GM12878 (cell line): ENCODE measurements around the gene COL18A1. TPM values are rescaled to one million over a fixed set of nuclear protein-coding genes. Genes with fewer than 3 reads are reported as not detected.

Source experiments
- ATAC-seq: fragments of 200-7000 bp; cut with Tn5 transposase; 3 replicates; pipeline ENCODE4 v1.9.1; 2020; ENCODE audit warnings: mild to moderate bottlenecking, moderate library complexity
- BruUV-seq: library from RNA; stranded (reverse); fragments of 400-500 nt; replicated peaks from 2 replicates; lab custom pipeline; 2021; lab: Mats Ljungman, UMichigan
- CTCF ChIA-PET: fragments of 300-600 bp; sonication (Branson Sonifier 250); formaldehyde crosslinking; extraction: SDS; loops from one replicate; lab custom pipeline; 2021; ENCODE audit warnings: inconsistent platforms; lab: Yijun Ruan, JAX
- POLR2A ChIA-PET: fragments of 350-600 bp; formaldehyde crosslinking; extraction: SDS; loops from one replicate; lab custom pipeline; 2021; ENCODE audit warnings: inconsistent platforms; lab: Charles Lee
- RAD21 ChIA-PET: fragments of 300-600 bp; sonication (Branson Sonifier 250); formaldehyde crosslinking; loops from one replicate; lab custom pipeline; 2023; ENCODE audit warnings: antibody characterized with exemption; ENCODE audit not compliant: unreplicated experiment; lab: Charles Lee
- SMC1A ChIA-PET: fragments of 300-600 bp; sonication (Branson Sonifier 250); formaldehyde crosslinking; loops from one replicate; lab custom pipeline; 2023; ENCODE audit not compliant: unreplicated experiment, uncharacterized antibody; lab: Charles Lee
- DNase-seq: peaks from one replicate; pipeline ENCODE4 v3.0.0-alpha.2; 2011; ENCODE audit warnings: low read depth, low spot score
- FAIRE-seq: peaks from 3 replicates; lab custom pipeline; 2011; peaks lifted over from hg19 to GRCh38; lab: Jason Lieb, UNC
- H2AFZ ChIP-seq: 2 replicates; pipeline ENCODE4 v1.6.0; 2011; ENCODE audit warnings: low read depth, low read length, control low read depth; ENCODE audit not compliant: control insufficient read depth
- H3K27ac ChIP-seq: 2 replicates; pipeline ENCODE4 v1.5.1; 2011; ENCODE audit warnings: control low read depth; ENCODE audit not compliant: control insufficient read depth, insufficient read depth
- H3K27me3 ChIP-seq, 2 experiments: replicated peaks in 1 of 2; 2 replicates each; pipeline versions ENCODE4 v1.6.0 to v1.6.1; 2011; ENCODE audit warnings: low read length in 1 of 2; ENCODE audit not compliant: control insufficient read depth in 2 of 2, insufficient read depth in 2 of 2
- H3K36me3 ChIP-seq, 2 experiments: 2 replicates each; pipeline ENCODE4 v1.5.1; 2011; ENCODE audit warnings: low read length in 1 of 2; ENCODE audit not compliant: control insufficient read depth in 2 of 2, insufficient read depth in 2 of 2
- H3K4me1 ChIP-seq: 2 replicates; pipeline ENCODE4 v1.6.1; 2011; ENCODE audit warnings: mild to moderate bottlenecking, low read length, moderate library complexity, mixed read lengths; ENCODE audit not compliant: control insufficient read depth, insufficient read depth
- H3K4me2 ChIP-seq: 2 replicates; pipeline ENCODE4 v1.6.0; 2011; ENCODE audit warnings: control low read depth; ENCODE audit not compliant: control insufficient read depth, insufficient read depth
- H3K4me3 ChIP-seq: fragments of 200-600 bp; sonication (generic); 2 replicates; pipeline ENCODE4 v1.5.1; 2016
- H3K79me2 ChIP-seq: 2 replicates; pipeline ENCODE4 v1.6.0; 2011; ENCODE audit warnings: low read length; ENCODE audit not compliant: control insufficient read depth, insufficient read depth
- H3K9ac ChIP-seq: 2 replicates; pipeline ENCODE4 v1.8.0; 2011; ENCODE audit warnings: low read length, control low read depth, mixed read lengths; ENCODE audit not compliant: control insufficient read depth, insufficient read depth
- H3K9me3 ChIP-seq: replicated peaks from 3 replicates; pipeline ENCODE4 v1.5.1; 2011; ENCODE audit warnings: mild to moderate bottlenecking, low read length; ENCODE audit not compliant: control insufficient read depth, insufficient read depth
- H4K20me1 ChIP-seq: 2 replicates; pipeline ENCODE4 v1.6.0; 2011; ENCODE audit not compliant: control insufficient read depth, insufficient read depth
- BCL11A ChIP-seq: IDR thresholded peaks from 2 replicates; pipeline ENCODE4 v1.6.1; 2011; ENCODE audit warnings: low read depth, low read length
- CUX1 ChIP-seq: IDR thresholded peaks from 2 replicates; pipeline ENCODE4 v1.6.1; 2012; ENCODE audit warnings: improper control_type of control experiment, low read depth, low read length; ENCODE audit not compliant: insufficient replicate concordance
- EED ChIP-seq: sonication (generic); IDR thresholded peaks from 2 replicates; pipeline ENCODE4 v1.6.1; 2016; ENCODE audit warnings: antibody characterized with exemption, low read depth
- MEF2B ChIP-seq: fragments of 450-650 bp; IDR thresholded peaks from 2 replicates; pipeline ENCODE4 v1.6.1; 2018; ENCODE audit warnings: mild to moderate bottlenecking, moderate library complexity; ENCODE audit not compliant: partially characterized antibody, poor library complexity, severe bottlenecking
- MTA2 ChIP-seq: fragments of 450-650 bp; IDR thresholded peaks from 2 replicates; pipeline ENCODE4 v1.6.1; 2016; ENCODE audit warnings: low read depth, mild to moderate bottlenecking, moderate library complexity
- PKNOX1 ChIP-seq: fragments of 450-650 bp; IDR thresholded peaks from 2 replicates; pipeline ENCODE4 v1.6.1; 2016; ENCODE audit warnings: mild to moderate bottlenecking
- SIX5 ChIP-seq: IDR thresholded peaks from 2 replicates; pipeline ENCODE4 v1.6.1; 2011; ENCODE audit warnings: mild to moderate bottlenecking, low read depth, low read length, moderate library complexity; ENCODE audit not compliant: severe bottlenecking
- ZBTB33 ChIP-seq: fragments of 450-650 bp; IDR thresholded peaks from 2 replicates; pipeline ENCODE4 v1.6.1; 2017; ENCODE audit warnings: mild to moderate bottlenecking
- ZBTB40 ChIP-seq: fragments of 450-650 bp; IDR thresholded peaks from 2 replicates; pipeline ENCODE4 v1.6.1; 2016; ENCODE audit warnings: mild to moderate bottlenecking, moderate library complexity, borderline replicate concordance
- WGBS: methylation state at CpG from one replicate; pipeline ENCODE4 v1.1.6; 2016; ENCODE audit warnings: low lambda C conversion rate; ENCODE audit not compliant: insufficient replicate concordance, insufficient coverage; ENCODE audit errors: missing lambda C conversion rate; 5-methylcytosine and 5-hydroxymethylcytosine counted together
- in situ Hi-C: fragments of 300-500 bp; cut with MboI; formaldehyde crosslinking; loops from 9 replicates; pipeline ENCODE4 v1.14.3; 2018; ENCODE audit warnings: mixed read lengths
- intact Hi-C: fragments of 100-400 bp; cut with micrococcal nuclease; formaldehyde crosslinking; loops from one replicate; pipeline ENCODE4 v1.14.2; 2022; ENCODE audit not compliant: unreplicated experiment
- polyA plus RNA-seq, 11 experiments: library from polyadenylated mRNA; depleted of rRNA in 4 of 11; unstranded in 6 of 11; stranded (reverse) in 5 of 11; fragments of >200 nt; fragmentation: Nextera tagmentation in 4 of 11; fragmentation: Illumina TruSeq in 1 of 11; extraction: Ambion mirVana in 4 of 11; extraction: Trizol in 1 of 11; gene quantifications; 1 replicate in 1 of 11; 2 replicates in 10 of 11; pipeline versions ENCODE4 v1.2.1 to v1.2.3, GENCODE V29; 2011 to 2016; ENCODE audit warnings: inconsistent platforms in 2 of 11, missing spikeins in 2 of 11, low read depth in 1 of 11
- total RNA-seq, 4 experiments: library from RNA; depleted of rRNA in 3 of 4; stranded (reverse); fragments of >200 nt in 3 of 4; fragmentation: Illumina TruSeq in 1 of 4; extraction: Trizol in 1 of 4; gene quantifications; 2 replicates each; pipeline versions ENCODE4 v1.2.1 to v1.2.3, GENCODE V29; 2013 to 2021

Gene COL18A1
- total and polyA plus RNA-seq, 10 of the 15 experiments (the other 5 are each of a cell fraction or from before 2014, with no cell fraction given), result under 0.01 to 0.49 (median 0.09) TPM; not detected in 3

GRCh38 chr21:45385549-45386050, 19.4 kb upstream of the COL18A1 start (continued):
- TF ChIP-seq ZBTB40, result no peak
- no peak for TF ChIP-seq SIX5

- no peaks in the 10 kb centered on the region for H4K20me1 ChIP-seq
- H3K9ac ChIP-seq, result no peak overlapping the region
- H3K27ac ChIP-seq, result no peak overlapping the region
- WGBS, result 62% methylated on average over 11 of the region's 11 CpGs
- intact Hi-C loops, result no loop called here
- no peak for ATAC-seq
- DNase-seq, result no peak
- no peak overlapping the region for H3K4me2 ChIP-seq
- H3K4me1 ChIP-seq, result no peaks in the 10 kb centered on the region
- FAIRE-seq, result no peak
- ChIA-PET CTCF (interaction anchor here (1.2 kb wide), 1 partner anchor 93 kb away, joined by 3 read pairs; no protein-coding TSS in a partner anchor), POLR2A (no interaction called here), RAD21 (interaction anchor here (0.6 kb wide), 1 partner anchor 94 kb away, joined by 3 read pairs; no protein-coding TSS in a partner anchor), SMC1A (no interaction called here)
- H2AFZ ChIP-seq, result no peak overlapping the region
- no peaks in the 10 kb centered on the region for H3K9me3 ChIP-seq
- H3K27me3 ChIP-seq, result peaks cover 0 to 2% of the 10 kb centered on the region in 2 experiments; a peak in 2 of 4 replicates
- H3K4me3 ChIP-seq, result no peak overlapping the region
- in situ Hi-C loops, result no loop called here
- H3K79me2 ChIP-seq, result no peaks in the 10 kb centered on the region
- H3K36me3 ChIP-seq, result no peaks in the 10 kb centered on the region
- no TSS peak for BruUV-seq
- TF ChIP-seq CUX1, result no peak
- no peak for TF ChIP-seq MTA2
- TF ChIP-seq BCL11A, result no peak
- TF ChIP-seq PKNOX1, result no peak
- no peak for TF ChIP-seq EED
- no peak for TF ChIP-seq MEF2B
- TF ChIP-seq ZBTB33, result no peak
These were observed 18.6 kb upstream of the COL18A1 start for GRCh38 chr21:45386336-45386727.
